NCI-H2107 treated with DMSO at 0.1 percent for 48 hours (cell line): ENCODE results near the gene BTBD3.

Experiments used
- DNase-seq: peaks from one replicate; lab custom pipeline; 2025; ENCODE audit not compliant: unreplicated experiment; lab: John Stamatoyannopoulos, UW

BTBD3 gene

DNA sequence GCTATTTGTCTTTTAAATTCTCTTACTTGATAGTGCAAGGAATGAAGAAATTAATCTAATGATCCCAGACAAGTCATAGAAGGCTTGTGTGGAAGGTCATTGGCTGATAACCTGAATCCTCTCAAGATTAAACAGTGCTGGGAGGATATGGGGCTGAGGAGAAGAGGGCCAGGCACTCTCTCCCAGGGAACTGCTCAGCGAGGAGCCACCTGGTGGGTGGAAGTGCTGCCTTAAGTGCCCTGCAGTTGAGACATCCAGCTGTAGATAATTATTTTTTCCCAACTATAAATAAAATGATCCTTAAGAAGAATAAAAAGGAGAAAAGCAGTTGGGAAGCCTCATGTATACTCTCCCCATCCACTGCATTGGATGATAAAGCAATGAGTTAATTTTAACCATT is 47.9 kb downstream of the BTBD3 start:
- DNase-seq: no peak

- DNase-seq: no peak
Measured at GRCh38 chr20:11966186-11966585, 48.5 kb downstream of the BTBD3 start.

- no peak for DNase-seq
Measured at GRCh38 chr20:11970243-11970836, 52.6 kb downstream of the BTBD3 start.

DNA sequence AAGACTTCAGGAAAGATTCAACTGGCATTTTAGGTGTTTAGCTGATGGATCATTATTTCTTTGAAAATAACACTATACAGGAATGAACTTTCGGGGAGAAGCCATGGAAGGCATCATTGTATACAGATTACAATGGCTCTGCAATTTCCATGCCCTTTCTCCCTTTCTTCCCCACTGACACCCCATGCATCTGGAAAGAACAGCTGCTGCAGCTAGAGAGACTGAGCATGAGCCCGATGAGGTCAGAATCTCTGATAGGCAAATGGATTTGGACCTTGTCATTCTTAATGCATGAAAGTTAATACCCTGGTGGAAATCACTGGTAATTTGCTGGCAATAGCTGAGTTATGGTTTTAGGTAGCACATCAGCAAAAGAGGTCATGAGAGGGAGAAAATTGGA is 54.8 kb downstream of the BTBD3 start:
- no peak for DNase-seq
